CD4-positive, alpha-beta T cell treated with Interleukin-2 at 100 ng/mL for 4 hours (primary cell): ENCODE measurements around the gene ETV6.
A peak's percentile ranks its signal among the peaks of the same experiment; 100 is the strongest.

Experiments
- DNase-seq: peaks from one replicate; pipeline ENCODE4 v3.0.0-alpha.2; 2020; ENCODE audit warnings: low spot score

ETV6 gene

GRCh38 chr12:11645391-11645790 is 4.1 kb upstream of the ETV6 start:
- DNase-seq: no peak

- DNase-seq: peak; percentile 63
Observed at GRCh38 chr12:11648514-11649412, 711 bp upstream of the ETV6 start.

- DNase-seq: peak; percentile 25
Observed at GRCh38 chr12:11650286-11651281, 1.1 kb downstream of the ETV6 start.

- no peak for DNase-seq
Observed at GRCh38 chr12:11651381-11651780, 1.9 kb downstream of the ETV6 start.

GRCh38 chr12:11651785-11652184 is 2.3 kb downstream of the ETV6 start:
- DNase-seq: no peak

- peak; percentile 14 for DNase-seq
Observed at GRCh38 chr12:11652351-11653040, 3.0 kb downstream of the ETV6 start.

GRCh38 chr12:11653215-11653753 is 3.8 kb downstream of the ETV6 start:
- peak; percentile 31 for DNase-seq

- no peak for DNase-seq
Observed at GRCh38 chr12:11654338-11654737, 4.9 kb downstream of the ETV6 start.

- no peak for DNase-seq
Observed at GRCh38 chr12:11654802-11655201, 5.3 kb downstream of the ETV6 start.

GRCh38 chr12:11655842-11656241 is 6.4 kb downstream of the ETV6 start:
- no peak for DNase-seq

GRCh38 chr12:11656550-11656949 is 7.1 kb downstream of the ETV6 start:
- DNase-seq: no peak

GRCh38 chr12:11657511-11657910 is 8.0 kb downstream of the ETV6 start:
- no peak for DNase-seq

- DNase-seq: peak; percentile 4
Observed at GRCh38 chr12:11658791-11659190, 9.3 kb downstream of the ETV6 start.

- no peak for DNase-seq
Observed at GRCh38 chr12:11660624-11661023, 11.2 kb downstream of the ETV6 start.

GRCh38 chr12:11661491-11662089 is 12.1 kb downstream of the ETV6 start:
- DNase-seq: no peak

- no peak for DNase-seq
Observed at GRCh38 chr12:11662369-11662768, 12.9 kb downstream of the ETV6 start.

- DNase-seq: no peak
Observed at GRCh38 chr12:11663130-11663529, 13.7 kb downstream of the ETV6 start.

- no peak for DNase-seq
Observed at GRCh38 chr12:11664101-11664500, 14.6 kb downstream of the ETV6 start.

- DNase-seq: no peak
Observed at GRCh38 chr12:11666131-11667050, 16.9 kb downstream of the ETV6 start.

GRCh38 chr12:11667171-11667570 is 17.7 kb downstream of the ETV6 start:
- no peak for DNase-seq
